Neural progenitor cell (in vitro differentiated cells): ENCODE data around the gene NDRG3.

Experiments
- CTCF ChIP-seq: fragments of 200-600 bp; sonication (generic); IDR thresholded peaks from 2 replicates; pipeline ENCODE4 v1.5.1; 2017; ENCODE audit warnings: antibody characterized with exemption, mild to moderate bottlenecking
- EZH2 ChIP-seq: fragments of 200-600 bp; sonication (generic); IDR thresholded peaks from 2 replicates; pipeline ENCODE4 v1.6.1; 2017; ENCODE audit warnings: antibody characterized with exemption, mild to moderate bottlenecking, moderate library complexity
- EZH2phosphoT487 ChIP-seq: fragments of 200-600 bp; sonication (generic); IDR thresholded peaks from 2 replicates; pipeline ENCODE4 v1.6.1; 2017; ENCODE audit warnings: antibody characterized with exemption

DNA sequence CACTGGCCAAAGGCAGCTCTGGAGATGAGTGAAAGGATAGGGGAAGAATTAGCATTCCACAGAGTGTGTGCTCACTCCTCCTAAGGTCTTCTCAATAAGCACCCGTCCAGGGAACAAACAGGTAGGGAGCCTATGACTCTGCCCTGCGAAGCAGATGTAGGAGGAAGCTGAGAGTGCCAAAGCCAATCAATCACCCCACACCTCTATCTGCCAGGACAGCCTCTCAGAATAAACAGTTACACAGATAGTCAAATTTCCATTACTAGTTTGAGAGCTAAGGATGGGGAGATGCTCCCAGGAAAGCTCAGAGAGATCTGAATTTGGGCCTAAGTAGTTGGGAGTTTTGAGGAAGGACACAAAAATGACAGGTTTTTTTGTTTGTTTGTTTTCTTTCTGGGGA lies 59.4 kb downstream of the NDRG3 start:
- TF ChIP-seq CTCF = no peak
- TF ChIP-seq EZH2 = no peak
- no peak for TF ChIP-seq EZH2phosphoT487
